HG03039 (cell line): ENCODE measurements around the gene CYB5D1.

Experiments used
- ATAC-seq: cut with Tn5 transposase; IDR thresholded peaks from one replicate; pipeline ENCODE4 v1.9.1; 2021; ENCODE audit warnings: mild to moderate bottlenecking, moderate library complexity; ENCODE audit not compliant: unreplicated experiment

Gene CYB5D1

DNA sequence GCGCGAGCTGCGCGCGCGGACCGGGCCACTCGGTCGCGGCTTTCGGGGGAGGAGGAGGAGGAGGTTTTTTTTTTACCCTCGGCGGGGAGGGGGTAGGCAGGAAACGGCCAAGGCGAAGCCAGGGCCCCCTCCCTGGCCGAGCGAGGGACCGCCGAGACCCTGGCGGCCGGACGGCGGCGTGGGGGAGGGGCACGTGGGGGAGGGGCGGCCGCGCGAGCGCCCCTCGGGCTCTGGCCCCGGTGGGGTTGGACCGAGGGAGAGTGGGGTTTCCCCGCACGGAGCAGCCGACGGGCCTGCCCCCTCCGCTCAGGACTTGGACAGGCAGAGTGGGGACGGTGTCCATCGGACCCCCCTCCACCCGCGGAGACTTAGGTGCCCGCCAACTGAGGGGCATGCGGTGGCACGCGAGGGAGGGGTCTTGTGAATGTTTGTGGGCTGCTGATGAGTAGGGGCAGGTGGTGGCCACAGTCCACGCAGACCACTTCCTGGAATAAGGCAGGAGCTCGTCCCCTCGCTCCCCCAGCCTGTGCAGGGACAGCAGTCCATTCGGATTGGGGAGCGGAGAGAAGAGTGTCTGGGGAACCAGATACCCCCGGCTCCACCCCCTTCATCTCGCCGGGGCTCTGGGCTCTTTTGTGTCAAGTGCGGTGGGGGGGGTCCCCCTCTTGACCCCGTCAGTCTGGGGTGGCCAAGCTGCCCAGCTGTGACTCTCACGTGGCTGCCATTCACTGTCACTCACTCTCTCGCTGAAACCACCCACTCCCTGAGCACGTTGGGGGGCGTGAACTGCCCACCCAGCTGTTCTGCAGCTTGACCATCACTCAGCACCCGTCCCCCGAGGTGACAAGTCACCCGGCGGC lies 27.8 kb downstream of the CYB5D1 start:
- no peak for ATAC-seq

DNA sequence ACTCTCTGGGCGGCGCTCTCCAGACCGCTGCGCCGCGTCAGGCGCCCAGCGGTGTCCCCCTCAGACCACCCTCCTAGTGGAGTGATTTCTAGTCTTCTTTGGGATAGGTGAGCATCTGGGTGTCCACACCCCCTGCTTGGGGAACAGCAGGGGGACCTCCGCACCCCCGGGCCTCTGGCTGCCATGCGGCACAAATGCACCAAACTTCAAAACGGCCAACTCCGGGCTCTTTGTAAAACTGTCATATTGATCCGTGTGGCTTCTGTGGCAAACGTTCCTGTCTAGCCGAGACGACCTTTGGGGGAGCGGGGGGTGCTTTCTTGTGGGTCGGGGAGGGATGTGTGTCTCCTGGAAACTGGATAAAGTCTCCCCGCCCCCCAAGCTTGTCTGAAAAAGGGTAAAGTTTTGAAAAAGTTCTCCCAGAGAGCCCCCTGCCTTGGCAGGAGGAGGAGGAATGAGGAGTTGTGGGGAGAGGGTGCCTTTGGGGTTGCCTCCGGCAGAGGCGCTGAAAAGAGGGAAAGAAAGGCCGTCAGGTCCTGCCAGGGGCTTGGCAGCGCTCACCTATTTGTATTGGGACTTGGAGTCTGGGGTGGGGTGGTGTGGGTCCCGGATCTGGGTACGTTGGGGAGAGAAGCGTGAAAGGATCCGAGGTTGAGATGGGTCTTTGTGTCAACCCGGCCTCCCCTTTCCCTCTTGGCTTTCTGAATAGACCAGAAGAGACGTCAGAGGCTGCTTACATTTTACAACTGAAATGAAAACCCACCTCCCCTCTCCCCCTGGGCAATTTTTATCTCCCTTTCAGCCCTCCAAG lies 28.6 kb downstream of the CYB5D1 start:
- no peak for ATAC-seq

DNA sequence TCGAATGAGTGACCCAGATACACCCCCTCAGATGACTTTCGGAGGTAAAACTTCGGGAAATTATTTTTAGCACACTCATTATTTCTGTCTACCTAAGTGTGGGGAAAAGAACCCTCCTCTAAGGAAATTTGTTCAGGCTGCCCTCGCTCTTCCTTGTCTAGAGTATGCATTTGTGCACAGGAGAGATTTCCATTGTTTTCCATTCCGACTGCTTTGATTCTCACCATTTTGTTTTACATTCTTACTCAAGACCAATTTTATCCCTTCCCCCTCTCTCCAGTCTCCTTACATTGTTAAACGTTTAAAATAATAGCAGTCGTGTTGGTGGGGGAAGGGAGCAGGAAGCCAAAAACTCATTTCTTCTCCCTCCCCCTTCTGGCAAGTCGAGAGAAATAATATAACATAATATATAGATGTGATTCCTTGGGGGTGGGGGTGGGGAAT lies 29.3 kb downstream of the CYB5D1 start:
- no peak for ATAC-seq

DNA sequence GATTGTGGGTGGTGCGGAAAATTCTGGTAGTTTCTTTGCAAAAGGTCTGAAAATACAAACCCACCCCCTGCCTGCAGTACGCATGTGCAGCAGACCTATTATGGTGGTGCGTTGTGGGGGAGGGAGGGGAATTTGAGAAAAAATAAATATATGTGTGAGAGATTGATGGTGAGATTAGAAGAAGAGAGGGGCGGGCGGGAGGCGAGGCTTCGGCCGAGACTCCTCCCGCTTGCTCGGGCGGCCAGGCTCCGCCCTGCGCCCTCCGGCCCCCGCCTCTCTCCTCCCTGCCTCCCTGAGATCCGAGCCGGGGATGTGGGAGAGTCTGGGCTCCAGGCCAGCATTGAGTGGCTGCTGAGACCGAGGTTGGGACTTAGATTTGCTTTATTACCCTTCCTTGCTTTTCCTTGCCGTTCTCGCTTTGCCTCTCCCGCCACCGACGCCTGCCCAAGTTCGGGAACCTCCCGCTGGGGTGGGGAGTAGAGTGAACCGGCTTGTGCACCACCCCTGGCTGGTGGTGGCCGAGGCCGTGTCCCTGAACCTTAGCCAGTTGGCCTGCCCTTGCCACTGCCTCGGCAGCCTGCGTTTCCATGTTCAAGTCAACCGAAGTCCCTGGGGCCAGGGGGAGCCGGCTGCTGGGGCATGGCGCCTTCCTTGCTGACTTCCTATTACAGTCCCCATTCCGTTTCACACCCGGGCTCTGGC lies 29.8 kb downstream of the CYB5D1 start:
- no peak for ATAC-seq

DNA sequence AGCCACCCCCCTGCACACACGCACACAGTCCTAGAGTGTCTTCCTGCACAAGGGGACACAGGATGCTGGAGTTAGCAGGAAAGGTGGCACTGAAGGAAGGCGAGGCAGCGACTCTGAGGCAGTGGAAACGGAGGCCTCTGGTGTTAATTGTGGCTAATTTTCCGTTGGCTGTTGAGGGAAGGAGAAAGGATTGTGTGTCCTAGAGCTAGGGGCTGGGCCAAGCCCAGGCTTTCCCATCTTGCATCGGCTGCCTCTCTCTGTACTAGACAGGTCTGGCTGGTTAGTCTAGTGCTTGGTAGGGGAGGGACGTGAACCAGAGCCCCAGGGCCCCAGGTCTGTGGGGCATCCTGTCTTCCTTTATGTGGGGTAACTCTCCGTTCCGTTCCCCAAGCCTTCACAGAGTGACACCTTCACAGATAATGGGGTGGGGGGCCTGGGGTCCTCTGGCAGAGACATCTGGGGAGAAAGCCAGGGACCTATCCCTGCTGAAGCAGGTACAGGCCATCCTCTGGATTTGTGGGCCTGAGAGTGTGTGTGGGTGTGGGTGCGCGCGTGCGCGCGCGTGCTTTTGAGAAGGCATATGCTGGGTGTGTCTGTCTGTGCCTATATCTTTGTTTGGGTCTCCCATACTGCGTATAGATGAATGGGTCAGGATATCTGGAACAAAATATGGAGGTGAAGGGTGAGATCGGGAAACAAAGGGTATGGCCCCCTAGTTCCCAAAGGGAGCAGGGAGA lies 30.5 kb downstream of the CYB5D1 start, which contains the start of gene CHD3:
Gene CHD3 (plus strand): TSS at position 606 of the 737 bp plus-strand sequence. CDS start 212 bp downstream, outside the sequence.
- ATAC-seq: no peak

DNA sequence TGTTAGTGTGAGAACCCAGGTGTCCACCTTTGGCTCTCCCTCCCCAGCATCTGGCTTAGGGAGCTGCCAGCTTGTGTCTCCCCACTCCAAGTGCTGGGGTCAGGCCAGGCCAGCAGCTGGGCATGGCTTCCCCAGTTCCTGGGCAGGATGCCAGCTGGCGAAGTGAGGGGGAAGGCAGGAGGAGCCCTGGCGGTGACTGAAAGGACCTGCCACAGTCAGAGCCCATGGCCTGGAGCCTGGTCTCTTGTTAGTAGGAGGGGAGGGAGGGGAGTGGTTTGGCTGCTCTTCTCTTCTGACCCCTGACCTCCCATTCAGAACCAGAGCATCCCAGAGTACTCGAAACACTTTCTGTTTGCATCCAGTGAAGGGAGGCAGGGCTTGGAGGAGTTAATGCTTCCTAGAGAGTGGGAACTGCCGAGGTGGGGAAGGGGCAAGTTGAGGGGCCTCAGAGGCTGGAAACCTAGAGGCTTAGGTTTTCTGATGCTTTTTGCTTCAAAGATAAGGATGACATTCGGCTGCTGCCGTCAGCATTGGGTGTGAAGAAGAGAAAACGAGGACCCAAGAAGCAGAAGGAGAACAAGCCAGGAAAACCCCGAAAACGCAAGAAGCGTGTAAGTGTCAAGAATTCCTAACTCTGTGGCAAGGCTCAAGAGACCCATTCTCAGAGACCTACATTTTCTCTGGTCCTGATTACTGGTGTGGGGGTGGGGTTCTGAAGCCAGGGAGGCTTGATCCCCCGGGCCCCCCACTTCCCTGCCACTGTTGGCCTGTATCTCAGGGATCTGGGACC lies 31.6 kb downstream of the CYB5D1 start:
- no peak for ATAC-seq

DNA sequence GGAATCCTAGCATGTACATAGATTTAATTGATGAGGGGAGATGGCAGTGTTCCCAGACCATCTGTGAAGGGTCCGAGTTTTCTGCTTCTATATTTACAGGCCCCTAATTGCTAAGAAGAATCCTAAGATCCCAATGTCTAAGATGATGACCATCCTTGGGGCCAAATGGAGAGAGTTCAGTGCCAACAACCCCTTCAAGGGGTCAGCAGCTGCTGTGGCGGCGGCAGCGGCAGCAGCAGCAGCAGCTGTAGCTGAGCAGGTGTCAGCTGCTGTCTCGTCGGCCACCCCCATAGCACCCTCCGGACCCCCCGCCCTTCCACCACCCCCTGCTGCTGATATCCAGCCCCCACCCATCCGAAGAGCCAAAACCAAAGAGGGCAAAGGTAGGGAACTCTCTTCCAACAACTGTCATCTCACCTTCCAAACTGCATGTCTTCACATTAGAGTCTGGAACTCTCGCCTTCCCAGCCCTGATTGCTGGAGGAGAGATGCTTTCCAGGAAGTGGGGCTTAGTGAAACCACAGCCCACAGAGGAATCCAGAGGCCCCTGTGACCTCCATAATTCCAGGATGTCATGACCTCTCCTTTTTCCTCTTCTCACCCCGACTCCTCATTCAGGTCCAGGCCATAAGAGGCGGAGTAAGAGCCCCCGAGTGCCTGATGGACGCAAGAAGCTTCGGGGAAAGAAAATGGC lies 35.5 kb downstream of the CYB5D1 start:
- ATAC-seq: no peak

DNA sequence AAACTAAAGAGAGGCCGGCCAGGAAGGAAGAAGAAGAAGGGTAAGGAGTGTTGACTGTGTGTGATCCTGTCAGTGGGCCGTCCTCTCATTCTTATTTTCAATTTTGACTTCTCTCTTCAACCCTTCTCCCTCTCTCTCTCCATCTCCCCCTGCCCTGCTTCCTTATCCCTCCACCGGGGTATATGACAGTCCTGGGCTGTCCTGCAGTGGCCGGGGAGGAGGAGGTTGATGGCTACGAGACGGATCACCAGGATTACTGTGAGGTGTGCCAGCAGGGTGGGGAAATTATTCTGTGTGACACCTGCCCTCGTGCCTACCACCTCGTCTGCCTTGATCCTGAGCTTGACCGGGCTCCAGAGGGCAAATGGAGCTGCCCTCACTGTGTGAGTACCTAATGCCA lies 36.4 kb downstream of the CYB5D1 start:
- no peak for ATAC-seq

DNA sequence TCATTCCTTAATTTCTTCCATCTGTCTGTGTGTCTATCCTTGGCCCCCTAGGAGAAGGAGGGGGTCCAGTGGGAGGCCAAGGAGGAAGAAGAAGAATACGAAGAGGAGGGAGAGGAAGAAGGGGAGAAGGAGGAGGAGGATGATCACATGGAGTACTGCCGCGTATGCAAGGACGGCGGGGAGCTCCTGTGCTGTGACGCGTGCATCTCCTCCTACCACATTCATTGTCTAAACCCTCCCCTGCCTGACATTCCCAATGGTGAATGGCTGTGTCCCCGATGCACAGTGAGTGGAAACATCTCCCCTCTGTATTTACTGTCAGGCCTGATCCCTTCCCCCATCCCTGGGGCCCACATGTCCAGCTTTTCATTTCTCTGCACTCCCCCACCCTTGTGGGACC lies 37.1 kb downstream of the CYB5D1 start:
- ATAC-seq: no peak

DNA sequence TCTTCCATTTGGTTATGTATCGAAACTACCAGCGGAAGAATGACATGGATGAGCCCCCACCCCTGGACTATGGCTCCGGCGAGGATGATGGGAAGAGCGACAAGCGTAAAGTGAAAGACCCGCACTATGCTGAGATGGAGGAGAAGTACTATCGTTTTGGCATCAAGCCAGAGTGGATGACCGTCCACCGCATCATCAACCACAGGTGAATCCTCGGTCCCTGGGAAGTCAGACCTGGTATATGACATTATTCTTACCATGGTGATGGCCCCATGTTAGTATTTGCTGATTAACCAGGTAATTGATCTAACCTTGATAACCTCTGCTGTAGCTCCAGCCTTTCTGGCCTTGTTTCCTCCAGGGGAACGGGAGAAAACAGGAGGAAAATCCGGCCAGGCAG lies 39.3 kb downstream of the CYB5D1 start:
- no peak for ATAC-seq

DNA sequence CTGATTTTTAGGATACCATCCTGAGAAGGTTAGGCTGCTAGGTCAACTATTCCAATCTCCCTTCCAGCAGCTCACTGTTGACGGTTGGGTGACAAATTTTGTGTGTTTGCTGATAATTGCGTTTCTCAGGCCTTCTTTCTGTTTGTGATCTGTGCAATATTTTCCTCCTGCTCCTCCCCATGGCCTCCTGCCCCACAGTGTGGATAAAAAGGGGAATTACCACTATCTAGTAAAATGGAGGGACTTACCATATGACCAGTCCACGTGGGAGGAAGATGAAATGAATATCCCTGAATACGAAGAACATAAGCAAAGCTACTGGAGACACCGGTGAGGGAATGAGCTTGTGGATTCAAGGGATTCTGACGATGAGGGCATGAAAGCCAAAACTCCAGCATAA lies 40.0 kb downstream of the CYB5D1 start:
- no peak for ATAC-seq

DNA sequence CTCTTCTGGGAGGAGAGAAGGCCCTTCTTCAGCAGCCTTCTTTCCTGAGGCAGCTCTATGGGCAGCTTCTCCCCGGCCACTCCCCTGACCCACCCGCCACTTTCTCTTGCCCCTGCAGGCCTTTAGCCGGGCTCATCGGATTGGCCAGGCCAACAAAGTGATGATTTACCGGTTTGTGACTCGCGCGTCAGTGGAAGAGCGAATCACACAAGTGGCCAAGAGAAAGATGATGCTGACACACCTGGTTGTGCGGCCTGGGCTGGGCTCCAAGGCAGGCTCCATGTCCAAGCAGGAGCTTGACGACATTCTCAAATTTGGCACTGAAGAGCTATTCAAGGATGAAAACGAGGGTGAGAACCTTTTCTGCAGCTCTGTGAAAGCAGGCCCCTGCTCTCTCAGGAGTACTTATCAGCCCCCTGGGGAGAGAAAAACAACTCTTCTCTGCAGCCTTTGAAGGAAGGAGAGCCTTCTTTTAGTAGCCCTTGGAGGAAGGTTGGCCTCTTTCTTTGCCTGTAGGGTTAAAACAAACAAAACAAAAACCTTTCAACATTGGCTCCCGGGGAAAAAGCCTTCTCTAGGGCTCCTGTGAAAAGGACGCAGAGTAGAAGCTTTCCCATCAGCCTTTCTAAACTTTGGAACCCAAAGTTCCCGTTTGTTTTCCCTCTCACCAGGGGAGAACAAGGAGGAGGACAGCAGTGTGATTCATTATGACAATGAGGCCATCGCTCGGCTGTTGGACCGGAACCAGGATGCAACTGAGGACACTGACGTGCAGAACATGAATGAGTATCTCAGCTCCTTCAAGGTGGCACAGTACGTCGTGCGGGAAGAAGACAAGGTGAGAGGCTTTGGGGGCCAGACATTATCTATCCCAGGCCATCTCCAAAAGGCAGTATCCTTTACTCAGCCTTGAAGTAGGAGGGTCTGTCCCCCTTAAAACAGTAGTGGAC lies 45.6 kb downstream of the CYB5D1 start:
- no peak for ATAC-seq

DNA sequence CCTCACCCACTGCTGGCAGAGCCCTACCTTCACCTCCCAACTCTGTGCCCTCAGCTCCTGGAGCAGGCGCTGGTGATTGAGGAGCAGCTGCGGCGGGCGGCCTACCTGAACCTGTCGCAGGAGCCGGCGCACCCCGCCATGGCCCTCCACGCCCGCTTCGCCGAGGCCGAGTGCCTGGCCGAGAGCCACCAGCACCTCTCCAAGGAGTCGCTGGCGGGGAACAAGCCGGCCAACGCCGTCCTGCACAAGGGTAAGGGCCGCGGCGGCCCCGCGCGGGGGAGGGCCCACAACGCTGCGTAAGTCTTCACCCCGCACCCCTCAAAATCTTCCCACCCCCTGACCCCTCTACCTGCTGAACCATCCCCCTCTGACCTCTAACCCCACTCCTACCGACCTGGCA lies 51.3 kb downstream of the CYB5D1 start:
- ATAC-seq: no peak

DNA sequence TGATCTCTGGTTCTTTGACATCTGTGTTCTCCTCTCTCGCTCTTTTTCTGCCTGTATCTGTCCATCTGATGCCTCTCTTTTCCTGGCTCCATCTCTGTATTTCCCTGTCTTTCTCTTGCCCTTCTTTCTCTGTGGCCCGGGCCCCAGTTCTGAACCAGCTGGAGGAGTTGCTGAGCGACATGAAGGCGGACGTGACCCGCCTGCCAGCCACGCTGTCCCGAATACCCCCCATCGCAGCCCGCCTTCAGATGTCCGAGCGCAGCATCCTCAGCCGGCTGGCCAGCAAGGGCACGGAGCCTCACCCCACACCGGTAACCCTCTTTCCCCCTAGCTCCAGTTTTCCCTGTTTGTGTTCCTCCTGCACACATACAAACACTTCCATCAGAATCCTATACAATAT lies 52.5 kb downstream of the CYB5D1 start:
- ATAC-seq: no peak

DNA sequence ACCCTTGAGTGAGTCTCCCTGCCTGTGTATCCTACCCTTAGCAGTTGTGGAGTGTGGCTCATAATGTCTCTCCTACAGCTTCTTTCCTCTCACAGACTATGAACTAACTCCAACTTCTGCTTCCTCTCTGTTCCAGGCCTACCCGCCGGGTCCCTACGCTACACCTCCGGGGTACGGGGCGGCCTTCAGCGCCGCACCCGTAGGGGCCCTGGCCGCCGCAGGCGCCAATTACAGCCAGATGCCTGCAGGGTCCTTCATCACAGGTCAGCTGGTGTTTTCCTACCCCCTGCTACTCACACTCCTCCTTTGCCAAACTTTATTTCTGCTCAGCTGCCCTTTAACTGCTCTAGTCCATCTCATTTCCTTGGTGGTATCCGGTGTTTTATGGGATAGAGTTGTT lies 52.9 kb downstream of the CYB5D1 start:
- no peak for ATAC-seq

DNA sequence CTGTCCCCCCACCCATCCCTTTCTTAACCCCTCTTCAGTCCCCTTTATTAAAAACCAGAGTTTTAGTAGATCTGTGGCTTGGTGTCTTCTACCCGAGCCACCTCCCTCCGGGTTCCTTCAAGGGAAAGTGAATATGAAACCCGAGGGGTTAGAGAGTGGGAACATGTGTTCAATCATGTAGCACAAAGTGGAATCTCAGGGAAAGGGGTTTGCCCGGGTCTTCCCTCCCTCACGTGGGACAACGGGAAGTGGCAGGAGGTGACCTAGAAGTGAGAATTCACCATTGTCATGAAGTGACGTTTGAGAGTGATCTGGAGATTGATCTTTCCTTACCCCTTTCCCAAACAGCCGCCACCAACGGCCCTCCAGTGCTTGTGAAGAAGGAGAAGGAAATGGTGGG lies 53.3 kb downstream of the CYB5D1 start:
- ATAC-seq: no peak
